WTC11 (cell line): ENCODE measurements around the gene CNTNAP2. TPM values are rescaled to one million over a fixed set of nuclear protein-coding genes. Genes with fewer than 3 reads are reported as not detected.

Experiments used
- ATAC-seq: fragments of 200-7000 bp; cut with Tn5 transposase; 2 replicates; pipeline ENCODE4 v1.10.0; 2021; ENCODE audit warnings: mild to moderate bottlenecking, moderate library complexity
- CTCF ChIA-PET: fragments of 300-600 bp; sonication (Branson Sonifier 250); formaldehyde crosslinking; loops from one replicate; lab custom pipeline; 2021; ENCODE audit warnings: antibody characterized with exemption; lab: Charles Lee
- POLR2A ChIA-PET: fragments of 350-600 bp; sonication (Branson Sonifier 250); formaldehyde crosslinking; loops from one replicate; lab custom pipeline; 2021; ENCODE audit warnings: antibody characterized with exemption; lab: Charles Lee
- DNase-seq: peaks from one replicate; pipeline ENCODE4 v3.0.0; 2021; ENCODE audit warnings: low spot score
- H3K27ac Mint-ChIP-seq: 2 replicates; pipeline ENCODE4 v1.8.0; 2021; ENCODE audit warnings: mixed read lengths
- H3K27me3 Mint-ChIP-seq: 2 replicates; pipeline ENCODE4 v1.8.0; 2021; ENCODE audit warnings: low read depth, mild to moderate bottlenecking, moderate library complexity, mixed read lengths
- H3K36me3 Mint-ChIP-seq: 2 replicates; pipeline ENCODE4 v1.8.0; 2021; ENCODE audit warnings: mixed read lengths
- H3K4me1 Mint-ChIP-seq: 2 replicates; pipeline ENCODE4 v1.8.0; 2022; ENCODE audit warnings: mixed read lengths
- H3K4me3 Mint-ChIP-seq: 2 replicates; pipeline ENCODE4 v1.8.0; 2021; ENCODE audit warnings: mild to moderate bottlenecking, moderate library complexity, mixed read lengths
- H3K9me3 Mint-ChIP-seq: 2 replicates; pipeline ENCODE4 v1.8.0; 2021; ENCODE audit warnings: mixed read lengths
- CREM ChIP-seq: sonication (generic); formaldehyde crosslinking; IDR thresholded peaks from 2 replicates; pipeline ENCODE4 v1.8.1; 2022; ENCODE audit warnings: mild to moderate bottlenecking, missing genetic modification reagents, moderate library complexity
- ETV6 ChIP-seq: sonication (generic); formaldehyde crosslinking; IDR thresholded peaks from 2 replicates; pipeline ENCODE4 v1.8.1; 2022; ENCODE audit warnings: mild to moderate bottlenecking, missing genetic modification reagents
- KAT7 ChIP-seq: sonication (generic); formaldehyde crosslinking; IDR thresholded peaks from 2 replicates; pipeline ENCODE4 v1.8.1; 2023; ENCODE audit warnings: missing genetic modification reagents, mild to moderate bottlenecking, borderline replicate concordance
- NR1H2 ChIP-seq: sonication (generic); formaldehyde crosslinking; IDR thresholded peaks from 2 replicates; pipeline ENCODE4 v1.9.0; 2021; ENCODE audit warnings: mild to moderate bottlenecking, moderate library complexity, missing genetic modification reagents
- RELA ChIP-seq: sonication (generic); formaldehyde crosslinking; IDR thresholded peaks from 2 replicates; pipeline ENCODE4 v1.8.1; 2022; ENCODE audit warnings: missing genetic modification reagents, mild to moderate bottlenecking, borderline replicate concordance
- RORB ChIP-seq: fragments of 250-450 bp; sonication (Bioruptor Pico); IDR thresholded peaks from 2 replicates; pipeline ENCODE4 v1.9.0; 2021; ENCODE audit warnings: mild to moderate bottlenecking
- SMAD3 ChIP-seq: sonication (generic); formaldehyde crosslinking; IDR thresholded peaks from 2 replicates; pipeline ENCODE4 v1.8.0; 2022; ENCODE audit warnings: missing genetic modification reagents, mild to moderate bottlenecking, borderline replicate concordance
- SMAD4 ChIP-seq: sonication (generic); formaldehyde crosslinking; IDR thresholded peaks from 2 replicates; pipeline ENCODE4 v1.8.0; 2022; ENCODE audit warnings: mild to moderate bottlenecking, missing genetic modification reagents
- TP53 ChIP-seq: sonication (generic); formaldehyde crosslinking; IDR thresholded peaks from 2 replicates; pipeline ENCODE4 v1.8.1; 2023; ENCODE audit warnings: mild to moderate bottlenecking, missing genetic modification reagents
- ZBTB21 ChIP-seq: sonication (generic); formaldehyde crosslinking; IDR thresholded peaks from 2 replicates; pipeline ENCODE4 v1.8.1; 2023; ENCODE audit warnings: mild to moderate bottlenecking, missing genetic modification reagents, borderline replicate concordance
- ZNF671 ChIP-seq: fragments of 250-450 bp; sonication (Bioruptor Pico); IDR thresholded peaks from 2 replicates; pipeline ENCODE4 v1.8.0; 2021; ENCODE audit warnings: mild to moderate bottlenecking
- total RNA-seq: library from RNA; stranded (reverse); gene quantifications from 3 replicates; pipeline ENCODE4 v1.2.3, GENCODE V29; 2021
- TF ChIP-seq, protein P1 (sequence below): fragments of 250-450 bp; sonication (Bioruptor Pico); IDR thresholded peaks from 2 replicates; pipeline ENCODE4 v1.9.0; 2021; ENCODE audit warnings: mild to moderate bottlenecking
- TF ChIP-seq, protein P2 (sequence below): sonication (generic); formaldehyde crosslinking; IDR thresholded peaks from 2 replicates; pipeline ENCODE4 v1.8.1; 2022; ENCODE audit warnings: low read depth, mild to moderate bottlenecking, moderate library complexity, missing genetic modification reagents, borderline replicate concordance
- TF ChIP-seq, protein P3 (sequence below): sonication (generic); formaldehyde crosslinking; IDR thresholded peaks from 2 replicates; pipeline ENCODE4 v1.8.0; 2023; ENCODE audit warnings: missing genetic modification reagents
- TF ChIP-seq, protein P4 (sequence below): sonication (generic); formaldehyde crosslinking; IDR thresholded peaks from 2 replicates; pipeline ENCODE4 v1.8.1; 2022; ENCODE audit warnings: low read depth, missing genetic modification reagents, borderline replicate concordance
- TF ChIP-seq, protein P5 (sequence below): sonication (generic); formaldehyde crosslinking; IDR thresholded peaks from 2 replicates; pipeline ENCODE4 v1.8.1; 2022; ENCODE audit warnings: missing genetic modification reagents, borderline replicate concordance
- TF ChIP-seq, protein P6 (sequence below): sonication (generic); formaldehyde crosslinking; IDR thresholded peaks from 2 replicates; pipeline ENCODE4 v1.8.0; 2022; ENCODE audit warnings: missing genetic modification reagents
- TF ChIP-seq, protein P7 (sequence below): sonication (generic); formaldehyde crosslinking; conservative IDR thresholded peaks from 2 replicates; pipeline ENCODE4 v1.8.1; 2022; ENCODE audit warnings: mild to moderate bottlenecking, missing genetic modification reagents
- TF ChIP-seq, protein P8 (sequence below): sonication (generic); formaldehyde crosslinking; IDR thresholded peaks from 2 replicates; pipeline ENCODE4 v1.8.0; 2022; ENCODE audit warnings: mild to moderate bottlenecking, missing genetic modification reagents
- TF ChIP-seq, protein P9 (sequence below): fragments of 250-450 bp; sonication (Bioruptor Pico); IDR thresholded peaks from 2 replicates; pipeline ENCODE4 v1.9.0; 2021; ENCODE audit warnings: moderate library complexity, mild to moderate bottlenecking, inconsistent platforms, borderline replicate concordance

CNTNAP2 gene
- total RNA-seq, 1 experiment from 2014 or later: 63.8 TPM

DNA sequence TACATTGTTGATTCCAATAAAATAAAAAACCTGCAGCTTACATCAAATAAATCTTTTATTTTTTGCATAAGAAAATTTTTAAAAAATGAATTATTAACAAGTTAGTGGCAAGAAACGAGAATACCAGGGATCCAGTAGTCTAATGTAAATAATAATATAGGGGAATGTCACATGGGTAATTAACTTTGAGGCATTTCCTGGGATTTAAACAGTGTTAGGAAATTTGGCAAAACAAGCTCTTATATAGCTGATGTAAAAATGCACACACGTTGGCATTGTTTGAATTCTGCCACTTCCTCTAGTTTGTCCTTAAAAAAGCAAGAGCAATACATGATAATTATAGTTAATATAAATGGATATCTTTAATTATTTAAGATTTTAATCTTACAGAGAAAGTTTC is 768.6 kb downstream of the CNTNAP2 start (continued):
- no peak for TF ChIP-seq NR1H2 (CRISPR knock-in tag)
- no peak for TF ChIP-seq CREM (CRISPR knock-in tag)
- no peak for TF ChIP-seq ZBTB21
- TF ChIP-seq, protein P1, sequence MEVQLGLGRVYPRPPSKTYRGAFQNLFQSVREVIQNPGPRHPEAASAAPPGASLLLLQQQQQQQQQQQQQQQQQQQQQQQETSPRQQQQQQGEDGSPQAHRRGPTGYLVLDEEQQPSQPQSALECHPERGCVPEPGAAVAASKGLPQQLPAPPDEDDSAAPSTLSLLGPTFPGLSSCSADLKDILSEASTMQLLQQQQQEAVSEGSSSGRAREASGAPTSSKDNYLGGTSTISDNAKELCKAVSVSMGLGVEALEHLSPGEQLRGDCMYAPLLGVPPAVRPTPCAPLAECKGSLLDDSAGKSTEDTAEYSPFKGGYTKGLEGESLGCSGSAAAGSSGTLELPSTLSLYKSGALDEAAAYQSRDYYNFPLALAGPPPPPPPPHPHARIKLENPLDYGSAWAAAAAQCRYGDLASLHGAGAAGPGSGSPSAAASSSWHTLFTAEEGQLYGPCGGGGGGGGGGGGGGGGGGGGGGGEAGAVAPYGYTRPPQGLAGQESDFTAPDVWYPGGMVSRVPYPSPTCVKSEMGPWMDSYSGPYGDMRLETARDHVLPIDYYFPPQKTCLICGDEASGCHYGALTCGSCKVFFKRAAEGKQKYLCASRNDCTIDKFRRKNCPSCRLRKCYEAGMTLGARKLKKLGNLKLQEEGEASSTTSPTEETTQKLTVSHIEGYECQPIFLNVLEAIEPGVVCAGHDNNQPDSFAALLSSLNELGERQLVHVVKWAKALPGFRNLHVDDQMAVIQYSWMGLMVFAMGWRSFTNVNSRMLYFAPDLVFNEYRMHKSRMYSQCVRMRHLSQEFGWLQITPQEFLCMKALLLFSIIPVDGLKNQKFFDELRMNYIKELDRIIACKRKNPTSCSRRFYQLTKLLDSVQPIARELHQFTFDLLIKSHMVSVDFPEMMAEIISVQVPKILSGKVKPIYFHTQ (CRISPR knock-in tag): no peak
- TF ChIP-seq, all 79 proteins: peak for 0

DNA sequence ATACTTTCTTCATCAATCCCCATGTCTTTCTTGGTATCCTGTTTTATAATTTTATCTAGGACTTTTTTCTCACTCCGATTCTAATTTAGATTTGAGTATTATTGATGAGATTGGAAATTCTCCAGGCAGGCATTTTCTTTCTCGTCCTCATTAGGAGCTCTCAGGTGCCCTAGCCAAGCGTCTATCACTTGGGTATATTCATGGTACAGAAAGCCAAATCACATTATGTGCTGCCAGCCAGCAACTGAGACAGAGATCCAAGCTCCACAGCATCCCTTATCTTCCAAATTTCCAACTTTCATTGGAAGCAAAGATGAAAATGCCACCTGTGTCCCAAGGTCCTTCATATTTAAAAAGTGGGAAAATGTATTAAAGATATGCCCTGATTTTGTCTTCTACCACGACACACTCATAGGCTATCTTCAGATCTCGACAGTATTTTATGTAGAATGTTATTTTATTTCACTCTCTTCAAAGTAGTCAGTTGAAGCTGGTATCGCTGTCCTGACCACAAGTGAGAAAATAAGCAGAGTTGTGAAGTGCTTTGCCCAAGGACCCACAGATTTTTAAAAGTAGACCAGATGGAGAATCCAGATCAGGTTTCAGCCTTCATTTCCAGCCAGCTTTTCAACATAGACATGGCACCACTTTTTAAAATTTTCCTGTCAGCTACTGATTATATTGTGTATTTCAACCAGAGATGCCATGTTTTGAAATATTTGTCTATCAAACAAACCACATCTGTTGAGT is 773.4 kb downstream of the CNTNAP2 start:
- ChIA-PET POLR2A (no interaction called here), CTCF (no interaction called here)
- ATAC-seq (no peak), DNase-seq (no peak)
- H3K27me3 Mint-ChIP-seq: no peaks in the 10 kb centered on the region
- H3K27ac Mint-ChIP-seq: no peak overlapping the region
- H3K4me3 Mint-ChIP-seq: no peak overlapping the region
- TF ChIP-seq SMAD4 (CRISPR knock-in tag) (no peak), RORB (CRISPR knock-in tag) (no peak), RELA (CRISPR knock-in tag) (no peak), TP53 (CRISPR knock-in tag) (no peak), ZNF671 (no peak), KAT7 (CRISPR knock-in tag) (no peak), SMAD3 (no peak), ETV6 (no peak)
- TF ChIP-seq, protein P2, sequence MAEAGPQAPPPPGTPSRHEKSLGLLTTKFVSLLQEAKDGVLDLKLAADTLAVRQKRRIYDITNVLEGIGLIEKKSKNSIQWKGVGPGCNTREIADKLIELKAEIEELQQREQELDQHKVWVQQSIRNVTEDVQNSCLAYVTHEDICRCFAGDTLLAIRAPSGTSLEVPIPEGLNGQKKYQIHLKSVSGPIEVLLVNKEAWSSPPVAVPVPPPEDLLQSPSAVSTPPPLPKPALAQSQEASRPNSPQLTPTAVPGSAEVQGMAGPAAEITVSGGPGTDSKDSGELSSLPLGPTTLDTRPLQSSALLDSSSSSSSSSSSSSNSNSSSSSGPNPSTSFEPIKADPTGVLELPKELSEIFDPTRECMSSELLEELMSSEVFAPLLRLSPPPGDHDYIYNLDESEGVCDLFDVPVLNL (CRISPR knock-in tag): no peak
- TF ChIP-seq, protein P3, sequence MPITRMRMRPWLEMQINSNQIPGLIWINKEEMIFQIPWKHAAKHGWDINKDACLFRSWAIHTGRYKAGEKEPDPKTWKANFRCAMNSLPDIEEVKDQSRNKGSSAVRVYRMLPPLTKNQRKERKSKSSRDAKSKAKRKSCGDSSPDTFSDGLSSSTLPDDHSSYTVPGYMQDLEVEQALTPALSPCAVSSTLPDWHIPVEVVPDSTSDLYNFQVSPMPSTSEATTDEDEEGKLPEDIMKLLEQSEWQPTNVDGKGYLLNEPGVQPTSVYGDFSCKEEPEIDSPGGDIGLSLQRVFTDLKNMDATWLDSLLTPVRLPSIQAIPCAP: no peak
- TF ChIP-seq, protein P4, sequence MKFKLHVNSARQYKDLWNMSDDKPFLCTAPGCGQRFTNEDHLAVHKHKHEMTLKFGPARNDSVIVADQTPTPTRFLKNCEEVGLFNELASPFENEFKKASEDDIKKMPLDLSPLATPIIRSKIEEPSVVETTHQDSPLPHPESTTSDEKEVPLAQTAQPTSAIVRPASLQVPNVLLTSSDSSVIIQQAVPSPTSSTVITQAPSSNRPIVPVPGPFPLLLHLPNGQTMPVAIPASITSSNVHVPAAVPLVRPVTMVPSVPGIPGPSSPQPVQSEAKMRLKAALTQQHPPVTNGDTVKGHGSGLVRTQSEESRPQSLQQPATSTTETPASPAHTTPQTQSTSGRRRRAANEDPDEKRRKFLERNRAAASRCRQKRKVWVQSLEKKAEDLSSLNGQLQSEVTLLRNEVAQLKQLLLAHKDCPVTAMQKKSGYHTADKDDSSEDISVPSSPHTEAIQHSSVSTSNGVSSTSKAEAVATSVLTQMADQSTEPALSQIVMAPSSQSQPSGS: no peak
- TF ChIP-seq, protein P5, sequence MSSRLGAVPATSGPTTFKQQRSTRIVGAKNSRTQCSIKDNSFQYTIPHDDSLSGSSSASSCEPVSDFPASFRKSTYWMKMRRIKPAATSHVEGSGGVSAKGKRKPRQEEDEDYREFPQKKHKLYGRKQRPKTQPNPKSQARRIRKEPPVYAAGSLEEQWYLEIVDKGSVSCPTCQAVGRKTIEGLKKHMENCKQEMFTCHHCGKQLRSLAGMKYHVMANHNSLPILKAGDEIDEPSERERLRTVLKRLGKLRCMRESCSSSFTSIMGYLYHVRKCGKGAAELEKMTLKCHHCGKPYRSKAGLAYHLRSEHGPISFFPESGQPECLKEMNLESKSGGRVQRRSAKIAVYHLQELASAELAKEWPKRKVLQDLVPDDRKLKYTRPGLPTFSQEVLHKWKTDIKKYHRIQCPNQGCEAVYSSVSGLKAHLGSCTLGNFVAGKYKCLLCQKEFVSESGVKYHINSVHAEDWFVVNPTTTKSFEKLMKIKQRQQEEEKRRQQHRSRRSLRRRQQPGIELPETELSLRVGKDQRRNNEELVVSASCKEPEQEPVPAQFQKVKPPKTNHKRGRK (CRISPR knock-in tag): no peak
- TF ChIP-seq, protein P6, sequence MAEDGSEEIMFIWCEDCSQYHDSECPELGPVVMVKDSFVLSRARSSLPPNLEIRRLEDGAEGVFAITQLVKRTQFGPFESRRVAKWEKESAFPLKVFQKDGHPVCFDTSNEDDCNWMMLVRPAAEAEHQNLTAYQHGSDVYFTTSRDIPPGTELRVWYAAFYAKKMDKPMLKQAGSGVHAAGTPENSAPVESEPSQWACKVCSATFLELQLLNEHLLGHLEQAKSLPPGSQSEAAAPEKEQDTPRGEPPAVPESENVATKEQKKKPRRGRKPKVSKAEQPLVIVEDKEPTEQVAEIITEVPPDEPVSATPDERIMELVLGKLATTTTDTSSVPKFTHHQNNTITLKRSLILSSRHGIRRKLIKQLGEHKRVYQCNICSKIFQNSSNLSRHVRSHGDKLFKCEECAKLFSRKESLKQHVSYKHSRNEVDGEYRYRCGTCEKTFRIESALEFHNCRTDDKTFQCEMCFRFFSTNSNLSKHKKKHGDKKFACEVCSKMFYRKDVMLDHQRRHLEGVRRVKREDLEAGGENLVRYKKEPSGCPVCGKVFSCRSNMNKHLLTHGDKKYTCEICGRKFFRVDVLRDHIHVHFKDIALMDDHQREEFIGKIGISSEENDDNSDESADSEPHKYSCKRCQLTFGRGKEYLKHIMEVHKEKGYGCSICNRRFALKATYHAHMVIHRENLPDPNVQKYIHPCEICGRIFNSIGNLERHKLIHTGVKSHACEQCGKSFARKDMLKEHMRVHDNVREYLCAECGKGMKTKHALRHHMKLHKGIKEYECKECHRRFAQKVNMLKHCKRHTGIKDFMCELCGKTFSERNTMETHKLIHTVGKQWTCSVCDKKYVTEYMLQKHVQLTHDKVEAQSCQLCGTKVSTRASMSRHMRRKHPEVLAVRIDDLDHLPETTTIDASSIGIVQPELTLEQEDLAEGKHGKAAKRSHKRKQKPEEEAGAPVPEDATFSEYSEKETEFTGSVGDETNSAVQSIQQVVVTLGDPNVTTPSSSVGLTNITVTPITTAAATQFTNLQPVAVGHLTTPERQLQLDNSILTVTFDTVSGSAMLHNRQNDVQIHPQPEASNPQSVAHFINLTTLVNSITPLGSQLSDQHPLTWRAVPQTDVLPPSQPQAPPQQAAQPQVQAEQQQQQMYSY: no peak
- TF ChIP-seq, protein P7, sequence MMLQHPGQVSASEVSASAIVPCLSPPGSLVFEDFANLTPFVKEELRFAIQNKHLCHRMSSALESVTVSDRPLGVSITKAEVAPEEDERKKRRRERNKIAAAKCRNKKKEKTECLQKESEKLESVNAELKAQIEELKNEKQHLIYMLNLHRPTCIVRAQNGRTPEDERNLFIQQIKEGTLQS (CRISPR knock-in tag): no peak
- TF ChIP-seq, protein P8, sequence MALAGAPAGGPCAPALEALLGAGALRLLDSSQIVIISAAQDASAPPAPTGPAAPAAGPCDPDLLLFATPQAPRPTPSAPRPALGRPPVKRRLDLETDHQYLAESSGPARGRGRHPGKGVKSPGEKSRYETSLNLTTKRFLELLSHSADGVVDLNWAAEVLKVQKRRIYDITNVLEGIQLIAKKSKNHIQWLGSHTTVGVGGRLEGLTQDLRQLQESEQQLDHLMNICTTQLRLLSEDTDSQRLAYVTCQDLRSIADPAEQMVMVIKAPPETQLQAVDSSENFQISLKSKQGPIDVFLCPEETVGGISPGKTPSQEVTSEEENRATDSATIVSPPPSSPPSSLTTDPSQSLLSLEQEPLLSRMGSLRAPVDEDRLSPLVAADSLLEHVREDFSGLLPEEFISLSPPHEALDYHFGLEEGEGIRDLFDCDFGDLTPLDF (CRISPR knock-in tag): no peak
- TF ChIP-seq, protein P9, sequence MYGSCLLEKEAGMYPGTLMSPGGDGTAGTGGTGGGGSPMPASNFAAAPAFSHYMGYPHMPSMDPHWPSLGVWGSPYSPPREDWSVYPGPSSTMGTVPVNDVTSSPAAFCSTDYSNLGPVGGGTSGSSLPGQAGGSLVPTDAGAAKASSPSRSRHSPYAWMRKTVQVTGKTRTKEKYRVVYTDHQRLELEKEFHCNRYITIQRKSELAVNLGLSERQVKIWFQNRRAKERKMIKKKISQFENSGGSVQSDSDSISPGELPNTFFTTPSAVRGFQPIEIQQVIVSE (CRISPR knock-in tag): no peak
- no peaks in the 10 kb centered on the region for H3K36me3 Mint-ChIP-seq
- 0 out of 2 replicates have a peak, but pooled peaks cover 4% of the 10 kb centered on the region for H3K4me1 Mint-ChIP-seq
- peaks cover 9% of the 10 kb centered on the region for H3K9me3 Mint-ChIP-seq
